HepG2 (cell line): ENCODE measurements around the gene SEC14L2. TPM values are rescaled to one million over a fixed set of nuclear protein-coding genes. Genes with fewer than 3 reads are reported as not detected.

ENCODE experiments used
- ARID3A ChIP-seq: IDR thresholded peaks from 2 replicates; pipeline ENCODE4 v1.6.1; 2012; ENCODE audit warnings: low read depth, low read length, improper control_type of control experiment
- CCDC6 ChIP-seq: sonication (generic); formaldehyde crosslinking; IDR thresholded peaks from 2 replicates; pipeline ENCODE4 v1.8.1; 2022; ENCODE audit warnings: mild to moderate bottlenecking, missing genetic modification reagents, moderate library complexity
- ETV6 ChIP-seq: sonication (generic); formaldehyde crosslinking; conservative IDR thresholded peaks from 2 replicates; pipeline ENCODE4 v1.4.0; 2020; ENCODE audit warnings: missing genetic modification reagents
- MIXL1 ChIP-seq: IDR thresholded peaks from 2 replicates; pipeline ENCODE4 v1.6.1; 2016
- NR0B2 ChIP-seq: sonication (generic); formaldehyde crosslinking; IDR thresholded peaks from 2 replicates; pipeline ENCODE4 v1.4.0; 2020; ENCODE audit warnings: mild to moderate bottlenecking, missing genetic modification reagents
- NR2F1 ChIP-seq, 2 experiments: fragments of 450-650 bp in 1 of 2; formaldehyde crosslinking in 1 of 2; IDR thresholded peaks; 2 replicates each; pipeline versions ENCODE4 v1.5.0 to v1.6.1; 2016 to 2020; ENCODE audit warnings: mild to moderate bottlenecking in 1 of 2, missing compliant biosample characterization in 1 of 2, missing genetic modification reagents in 1 of 2, moderate library complexity in 1 of 2
- PRDM4 ChIP-seq: sonication (generic); formaldehyde crosslinking; IDR thresholded peaks from 2 replicates; pipeline ENCODE4 v1.9.0; 2021; ENCODE audit warnings: missing genetic modification reagents, borderline replicate concordance
- RARA ChIP-seq: IDR thresholded peaks from 2 replicates; pipeline ENCODE4 v1.6.1; 2016; ENCODE audit warnings: missing genetic modification reagents, missing compliant biosample characterization
- RBM39 ChIP-seq: fragments of 200-400 bp; formaldehyde crosslinking; IDR thresholded peaks from one replicate; pipeline ENCODE4 v1.6.1; 2018; ENCODE audit warnings: antibody characterized with exemption, mild to moderate bottlenecking, low read depth, low read length; ENCODE audit not compliant: poor library complexity, severe bottlenecking
- REL ChIP-seq: sonication (generic); formaldehyde crosslinking; conservative IDR thresholded peaks from 2 replicates; pipeline ENCODE4 v1.8.0; 2022; ENCODE audit warnings: mild to moderate bottlenecking, missing genetic modification reagents, moderate library complexity
- REPIN1 ChIP-seq: sonication (generic); formaldehyde crosslinking; IDR thresholded peaks from 2 replicates; pipeline ENCODE4 v1.8.0; 2022; ENCODE audit warnings: missing genetic modification reagents, low read depth, mild to moderate bottlenecking, borderline replicate concordance
- TBX3 ChIP-seq: fragments of 450-650 bp; IDR thresholded peaks from 2 replicates; pipeline ENCODE4 v1.6.1; 2017; ENCODE audit warnings: antibody characterized with exemption, mild to moderate bottlenecking, inconsistent platforms, borderline replicate concordance
- TCF7L2 ChIP-seq: IDR thresholded peaks from 2 replicates; pipeline ENCODE4 v1.6.1; 2011; ENCODE audit warnings: mild to moderate bottlenecking, low read depth, low read length, moderate library complexity
- TMF1 ChIP-seq: sonication (generic); formaldehyde crosslinking; IDR thresholded peaks from 2 replicates; pipeline ENCODE4 v1.8.1; 2022; ENCODE audit warnings: low read depth, missing genetic modification reagents
- ZNF121 ChIP-seq: sonication (generic); formaldehyde crosslinking; IDR thresholded peaks from 2 replicates; pipeline ENCODE4 v1.5.0; 2020; ENCODE audit warnings: mild to moderate bottlenecking, missing genetic modification reagents
- ZNF275 ChIP-seq: sonication (generic); formaldehyde crosslinking; IDR thresholded peaks from 2 replicates; pipeline ENCODE4 v1.8.0; 2022; ENCODE audit warnings: missing genetic modification reagents, mild to moderate bottlenecking, inconsistent platforms, borderline replicate concordance
- ZNF354B ChIP-seq: sonication (generic); formaldehyde crosslinking; IDR thresholded peaks from 2 replicates; pipeline ENCODE4 v1.8.0; 2022; ENCODE audit warnings: mild to moderate bottlenecking, missing genetic modification reagents
- ZNF709 ChIP-seq: sonication (generic); formaldehyde crosslinking; IDR thresholded peaks from 2 replicates; pipeline ENCODE4 v1.5.0; 2020; ENCODE audit warnings: mild to moderate bottlenecking, missing genetic modification reagents
- ZNF749 ChIP-seq: sonication (generic); formaldehyde crosslinking; IDR thresholded peaks from 2 replicates; pipeline ENCODE4 v1.8.0; 2022; ENCODE audit warnings: mild to moderate bottlenecking, missing genetic modification reagents, moderate library complexity, borderline replicate concordance
- ZSCAN20 ChIP-seq: sonication (generic); formaldehyde crosslinking; IDR thresholded peaks from 2 replicates; pipeline ENCODE4 v1.4.0; 2020; ENCODE audit warnings: missing genetic modification reagents, mild to moderate bottlenecking, borderline replicate concordance
- polyA plus RNA-seq, 8 experiments: library from polyadenylated mRNA; depleted of rRNA in 3 of 8; stranded (reverse) in 7 of 8; unstranded in 1 of 8; fragments of >200 nt; fragmentation: Illumina TruSeq in 4 of 8; extraction: Trizol in 4 of 8; gene quantifications; 2 replicates each; pipeline versions ENCODE4 v1.2.1 to v1.2.3, GENCODE V29; 2011 to 2016; ENCODE audit warnings: low read depth in 4 of 8, missing spikeins in 1 of 8, mixed read lengths in 1 of 8; ENCODE audit not compliant: insufficient read depth in 1 of 8
- total RNA-seq, 5 experiments: library from RNA; depleted of rRNA; stranded (reverse); fragments of >200 nt; fragmentation: Illumina TruSeq; extraction: Trizol; gene quantifications; 2 replicates each; pipeline ENCODE4 v1.2.3, GENCODE V29; 2016; ENCODE audit warnings: low read depth in 1 of 5

SEC14L2 gene
- total and polyA plus RNA-seq, 2 of the 13 experiments (the other 11 are each of a cell fraction or from before 2014, with no cell fraction given), result 4.1 to 5.1 TPM

- TF ChIP-seq RARA (CRISPR knock-in tag), result 0 out of 2 replicates have a peak, but pooled peaks have one; percentile 21
- no peak for TF ChIP-seq CCDC6
- TF ChIP-seq ZNF121 (CRISPR knock-in tag), result no peak
- TF ChIP-seq ARID3A, result no peak
- TF ChIP-seq MIXL1 (CRISPR knock-in tag), result peak; percentile 34; the same call in 1 of the 2 replicates
- peak; percentile 85 for TF ChIP-seq REPIN1
- no peak for TF ChIP-seq ZNF749
- TF ChIP-seq TBX3, result no peak
- TF ChIP-seq PRDM4 (CRISPR knock-in tag), result no peak
- no peak for TF ChIP-seq ZNF354B
- TF ChIP-seq NR0B2 (CRISPR knock-in tag), result peak; percentile 92
- no peak for TF ChIP-seq TCF7L2
- peak; percentile 70; the same call in 1 of the 2 replicates for TF ChIP-seq ETV6
- no peak for TF ChIP-seq NR2F1 (CRISPR knock-in tag; IDR thresholded peaks at IDR 0.05)
- no peak for TF ChIP-seq REL (CRISPR knock-in tag)
- TF ChIP-seq ZNF709 (CRISPR knock-in tag), result peak; percentile 85; the same call in 1 of the 2 replicates
- TF ChIP-seq ZSCAN20, result no peak
- TF ChIP-seq TMF1 (CRISPR knock-in tag), result peak; percentile 86; the same call in 1 of the 2 replicates
- peak; percentile 81 for TF ChIP-seq RBM39
- TF ChIP-seq ZNF275, result peak; percentile 86; the same call in 1 of the 2 replicates
Observed at GRCh38 chr22:30356449-30357235, 40.2 kb upstream of the SEC14L2 start, which contains the start of the genes CCDC157 and SF3A1 (continued).
